CD4-positive, alpha-beta T cell treated with Interleukin-15 for 1 hour (primary cell): ENCODE measurements around the gene FBXO27.
"Not testable (repeated sequence)": the region's sequence is repeated elsewhere in the genome, so short reads cannot be mapped to it uniquely, and the experiment has no call there.

Experiments used
- DNase-seq: peaks from one replicate; pipeline ENCODE4 v3.0.0-alpha.2; 2020

FBXO27 gene

DNA sequence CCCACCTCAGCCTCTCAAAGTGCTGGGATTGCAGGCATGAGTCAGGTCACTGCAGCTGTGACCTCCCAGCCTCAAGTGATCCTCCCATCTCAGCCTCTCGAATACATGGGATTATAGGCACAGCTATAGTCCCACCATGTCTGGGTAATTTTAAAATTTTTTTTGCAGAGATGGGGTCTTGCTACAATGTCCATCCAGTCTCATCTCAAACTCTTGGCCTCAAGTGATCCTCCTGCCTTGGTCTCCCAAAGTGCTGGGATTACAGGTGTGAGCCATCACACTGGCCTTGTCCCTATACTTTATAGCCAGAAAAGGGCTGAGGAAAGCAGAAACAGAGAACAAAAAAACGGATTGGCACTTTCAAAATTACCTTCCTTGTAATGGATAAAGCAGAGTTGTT lies 4.8 kb upstream of the FBXO27 start:
- DNase-seq, result no peak

DNA sequence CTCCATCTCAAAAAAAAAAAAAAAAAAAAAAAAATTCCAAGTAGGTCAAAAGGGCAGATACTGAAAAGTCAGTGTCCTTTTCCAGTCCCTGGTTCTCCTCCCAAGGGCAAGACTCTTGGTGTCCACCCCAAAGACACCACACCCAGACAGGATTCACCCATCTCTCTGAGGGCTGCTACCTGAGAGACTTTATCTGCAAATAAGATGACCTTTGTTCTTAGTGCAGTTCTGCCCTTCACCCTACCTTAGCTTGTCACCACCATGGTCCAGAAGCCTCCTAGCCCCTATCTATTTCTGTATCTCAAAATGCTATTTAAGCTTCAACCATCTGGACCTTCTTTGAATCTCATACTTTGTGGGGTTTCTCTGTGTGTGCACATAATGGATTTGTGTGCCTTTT lies 4.2 kb upstream of the FBXO27 start:
- DNase-seq, result no peak

DNA sequence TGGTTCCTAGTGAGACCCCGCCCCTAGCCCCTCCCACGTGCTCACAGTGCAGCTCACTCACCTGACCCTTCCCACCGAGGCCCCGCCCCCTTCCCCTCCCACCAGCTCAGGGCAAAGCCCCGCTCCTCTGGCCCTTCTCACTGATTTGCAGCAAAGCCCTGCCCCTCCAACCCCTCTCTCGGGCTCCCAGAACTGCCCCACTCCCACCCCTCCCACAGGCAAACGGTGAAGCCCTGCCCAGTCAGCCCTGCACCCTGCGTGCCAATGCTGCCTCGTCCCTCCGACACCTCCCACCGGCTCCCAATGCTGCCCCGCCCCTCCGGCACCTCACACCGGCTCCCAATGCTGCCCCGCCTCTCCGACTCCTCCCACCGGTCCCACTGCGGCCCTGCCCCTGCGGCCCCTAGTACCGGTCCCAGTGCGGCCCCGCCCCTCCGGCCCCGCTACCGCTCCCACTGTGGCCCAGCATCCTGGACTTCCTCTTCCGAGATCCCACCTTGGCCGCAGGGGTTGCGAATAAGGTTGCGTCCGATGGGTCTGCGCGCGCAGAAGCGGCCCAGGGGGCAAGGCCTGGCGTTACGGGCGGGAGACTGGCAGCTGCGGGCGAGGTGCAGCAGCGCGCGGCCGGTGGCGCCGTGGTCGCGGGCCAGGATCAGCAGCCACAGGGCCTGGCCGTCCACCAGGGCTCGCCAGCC lies 834 bp downstream of the FBXO27 start:
- DNase-seq, result peak; percentile 82

DNA sequence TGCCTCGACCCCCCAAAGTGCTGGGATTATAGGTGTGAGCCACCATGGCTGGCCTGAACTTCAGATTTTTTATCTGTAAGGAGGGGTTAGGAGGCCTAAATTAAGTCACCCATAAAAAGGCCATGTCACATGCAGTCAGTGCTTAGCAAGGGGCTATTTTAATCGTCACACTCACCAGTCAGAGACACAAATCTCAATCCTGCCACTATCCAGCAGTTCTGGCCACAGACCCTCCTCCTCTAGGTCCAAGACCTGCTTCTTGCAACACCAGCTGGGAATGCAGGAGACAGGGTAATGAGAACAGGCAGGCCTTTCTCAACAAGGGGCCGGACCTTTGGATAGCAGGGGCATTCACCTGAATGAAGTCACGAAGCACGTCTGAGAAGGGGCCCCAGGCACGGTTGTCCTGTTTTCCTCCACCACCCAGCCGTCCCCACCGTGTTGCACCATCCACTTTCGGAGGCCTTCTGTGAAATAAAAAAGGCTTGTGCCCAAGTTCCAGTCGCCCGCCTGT lies 1.4 kb downstream of the FBXO27 start:
- DNase-seq, result no peak

DNA sequence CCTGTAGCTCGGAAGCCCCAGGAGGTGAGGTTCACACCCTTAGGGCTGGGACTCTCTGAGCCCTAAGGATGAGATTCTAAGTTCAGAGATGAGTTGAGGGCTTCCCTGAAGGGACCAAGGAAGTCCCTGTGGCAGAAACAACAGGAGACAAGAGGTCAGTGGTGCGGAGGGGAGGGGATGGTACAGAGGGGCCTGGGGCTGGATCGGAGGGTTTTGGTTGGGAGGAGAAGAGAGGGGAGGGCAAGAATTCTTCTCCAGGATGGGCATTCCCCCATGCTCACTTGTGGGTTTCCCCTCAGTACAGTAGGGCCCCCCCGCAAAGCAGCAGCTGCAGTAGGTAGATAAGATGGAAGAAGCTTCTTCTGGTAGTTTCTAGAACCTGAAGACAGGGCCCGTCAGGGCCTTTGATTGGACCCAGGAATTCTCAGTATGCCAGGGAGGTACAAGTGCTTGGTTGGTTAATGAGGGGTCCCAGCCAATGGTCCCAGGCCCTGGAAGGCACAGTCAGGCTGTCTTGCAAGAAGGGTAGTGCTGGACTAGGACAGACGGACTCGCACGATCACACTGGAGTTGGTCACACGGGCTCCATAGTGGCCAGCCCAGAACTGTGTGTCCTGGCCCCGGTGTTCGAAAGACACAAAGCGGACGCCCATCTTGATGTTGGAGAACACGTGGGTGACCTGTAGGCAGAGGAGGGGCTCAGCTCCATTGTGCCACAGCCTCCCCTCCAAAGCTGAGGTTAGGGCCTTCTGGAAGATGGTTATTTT lies 7.3 kb downstream of the FBXO27 start:
- no peak for DNase-seq

DNA sequence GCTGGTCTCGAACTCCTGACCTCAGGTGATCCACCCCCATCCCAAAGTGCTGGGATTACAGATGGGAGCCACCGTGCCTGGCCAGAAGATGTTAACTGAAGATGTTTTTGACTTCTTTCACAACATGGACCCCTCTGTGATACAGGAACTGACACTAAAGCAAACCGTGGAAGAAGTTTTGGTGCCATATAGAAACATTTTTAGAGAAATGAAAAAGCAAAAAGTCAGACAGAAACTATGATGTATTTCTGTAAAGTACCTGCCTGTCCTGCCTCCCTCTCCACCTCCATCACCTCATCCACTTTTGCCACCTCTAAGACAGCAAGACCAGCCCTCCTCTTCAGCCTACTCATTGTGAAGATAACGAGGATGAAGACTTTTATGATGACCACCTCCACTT lies 11.3 kb downstream of the FBXO27 start:
- no peak for DNase-seq

DNA sequence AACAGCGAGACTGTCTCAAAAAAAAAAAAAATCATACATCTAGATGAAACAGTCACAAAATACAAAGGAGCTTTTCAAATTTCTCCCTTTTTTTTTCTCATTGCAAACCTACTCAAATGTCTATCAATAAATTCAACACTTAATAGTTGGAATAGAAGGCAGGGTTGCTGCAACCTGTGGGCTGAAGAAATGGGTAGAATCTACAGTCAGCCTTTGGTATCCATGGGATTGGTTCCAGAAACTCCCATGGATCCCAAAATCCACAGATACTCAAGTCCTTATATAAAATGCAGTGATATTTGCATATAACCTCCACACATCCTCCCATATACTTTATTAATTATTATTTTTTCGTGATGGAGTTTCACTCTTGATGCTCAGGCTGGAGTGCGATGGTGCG lies 14.7 kb downstream of the FBXO27 start:
- DNase-seq, result no peak

DNA sequence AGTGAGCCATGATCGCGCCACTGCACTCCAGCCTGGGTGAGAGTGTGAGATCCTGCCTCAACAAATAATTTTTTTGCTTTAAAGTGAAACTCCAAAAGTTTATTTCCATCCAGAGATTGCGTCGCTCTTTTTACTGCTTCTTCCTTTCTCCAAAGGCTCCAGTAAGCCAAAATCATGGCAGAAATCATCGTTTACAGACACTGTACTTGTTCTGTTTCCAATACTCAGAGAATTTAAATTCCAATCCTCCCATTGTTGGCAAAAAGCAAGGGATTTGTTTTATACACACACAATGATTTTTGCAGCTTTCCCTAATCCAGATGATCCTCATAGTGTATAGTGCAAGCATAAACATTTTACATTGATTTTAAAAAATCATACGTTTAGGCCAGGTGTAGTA lies 15.3 kb downstream of the FBXO27 start:
- no peak for DNase-seq

DNA sequence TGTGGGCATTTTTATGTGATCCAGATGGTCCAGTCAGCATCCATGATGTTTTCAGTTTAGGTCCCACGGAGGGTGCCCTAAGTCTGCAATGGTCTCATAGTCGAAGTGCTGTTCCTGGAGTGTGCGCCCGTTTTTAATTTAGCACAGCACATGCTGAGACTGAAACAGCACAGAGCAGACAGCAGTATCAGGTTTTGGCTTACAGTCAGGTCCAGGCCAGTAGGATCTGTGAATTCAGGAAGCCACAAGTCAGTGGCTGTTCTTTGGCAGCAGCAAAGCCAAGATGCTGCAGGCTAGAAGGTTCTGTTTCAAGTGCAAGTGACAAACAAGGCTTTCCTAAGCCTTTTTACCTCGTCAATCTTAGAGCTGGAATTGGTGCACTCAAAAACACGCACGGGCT lies 18.3 kb downstream of the FBXO27 start:
- no peak for DNase-seq

DNA sequence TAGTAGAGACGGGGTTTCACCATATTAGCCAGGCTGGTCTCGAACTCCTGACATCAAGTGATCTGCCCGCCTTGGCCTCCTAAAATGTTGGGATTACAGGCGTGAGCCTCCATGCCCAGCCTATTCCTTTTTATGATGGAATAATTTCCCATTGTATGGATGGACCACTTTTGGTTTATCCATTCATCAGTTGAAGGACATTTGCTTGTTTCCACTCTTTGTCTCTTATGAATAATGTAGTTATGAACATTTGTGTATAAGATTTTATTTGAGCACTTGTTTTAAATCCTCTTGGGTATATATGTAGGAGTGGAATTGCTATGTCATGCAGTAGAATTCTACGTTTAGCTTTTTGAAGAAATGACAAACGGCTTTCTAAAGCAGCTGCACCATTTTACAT lies 23.3 kb downstream of the FBXO27 start:
- DNase-seq, result no peak

DNA sequence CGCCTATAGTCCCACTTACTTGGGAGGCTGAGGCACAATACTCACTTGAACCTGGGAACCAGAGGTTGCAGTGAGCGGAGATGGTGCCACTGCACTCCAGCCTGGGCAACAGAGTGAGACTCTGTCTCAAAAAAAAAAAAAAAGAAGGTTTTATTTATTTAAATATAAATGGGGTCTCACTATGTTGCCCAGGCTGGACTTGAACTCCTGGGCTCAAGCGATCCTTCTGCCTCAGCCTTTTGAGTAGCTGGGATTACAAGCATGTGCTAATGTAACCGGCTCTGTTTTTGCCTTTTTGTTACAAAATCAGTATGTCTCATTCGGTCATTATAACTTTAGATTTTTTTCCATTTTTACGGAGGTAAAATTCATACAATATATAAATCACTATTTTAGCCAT lies 24.2 kb downstream of the FBXO27 start:
- no peak for DNase-seq

DNA sequence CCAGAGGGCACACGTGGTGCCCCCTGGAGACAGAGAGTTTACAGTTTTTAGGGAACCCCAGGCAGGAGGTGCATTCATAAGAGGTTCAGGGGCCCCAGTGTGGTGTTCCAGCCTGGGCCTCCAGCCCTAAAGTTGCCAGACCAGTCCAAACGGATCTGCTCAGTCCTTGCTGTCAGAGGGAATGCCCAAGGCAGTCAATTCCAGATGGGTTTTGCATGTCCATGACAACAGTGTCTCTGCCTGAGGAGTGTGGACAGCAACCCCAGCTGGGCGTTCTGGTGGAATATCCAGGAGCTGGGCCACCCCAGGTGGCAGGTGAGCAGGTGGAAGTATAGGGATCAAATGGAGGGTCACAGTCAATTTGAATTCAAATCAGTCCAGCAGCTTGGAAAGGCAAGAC lies 25.3 kb downstream of the FBXO27 start:
- DNase-seq, result no peak

DNA sequence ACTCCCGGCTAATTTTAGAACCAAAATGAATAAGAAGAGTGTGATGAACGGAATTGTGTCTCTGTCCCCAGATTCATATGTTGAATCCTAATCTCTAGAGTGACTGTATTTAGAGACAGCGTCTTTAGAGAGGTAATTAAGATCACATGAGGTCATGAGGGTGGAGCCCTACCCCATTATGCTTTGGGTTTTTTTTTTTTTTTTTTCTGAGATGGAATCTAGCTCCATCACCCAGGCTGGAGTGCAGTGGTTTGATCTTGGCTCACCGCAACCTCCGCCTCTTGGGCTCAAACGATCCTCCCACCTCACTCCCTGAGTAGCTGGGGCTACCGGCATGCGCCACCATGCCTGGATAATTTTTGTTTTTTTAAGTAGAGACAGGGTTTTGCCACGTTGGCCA lies 27.9 kb downstream of the FBXO27 start:
- no peak for DNase-seq

DNA sequence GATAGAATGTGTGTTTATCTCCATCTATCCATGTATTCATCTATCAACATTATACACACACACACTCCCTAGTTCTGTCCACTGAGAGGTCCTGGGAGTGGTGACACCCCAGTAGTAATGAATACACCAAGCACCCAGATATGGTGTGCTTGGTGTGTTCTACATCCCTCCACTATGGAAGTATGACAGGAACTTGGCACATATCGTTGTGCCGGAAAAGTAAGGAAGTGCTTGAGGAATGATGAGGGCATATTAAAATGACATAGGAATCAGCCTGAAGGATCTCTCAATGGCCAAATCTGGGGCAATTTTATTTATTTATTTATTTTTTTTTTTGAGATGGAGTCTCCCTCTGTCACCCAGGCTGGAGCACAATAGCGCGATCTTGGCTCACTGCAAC lies 28.6 kb downstream of the FBXO27 start:
- no peak for DNase-seq

DNA sequence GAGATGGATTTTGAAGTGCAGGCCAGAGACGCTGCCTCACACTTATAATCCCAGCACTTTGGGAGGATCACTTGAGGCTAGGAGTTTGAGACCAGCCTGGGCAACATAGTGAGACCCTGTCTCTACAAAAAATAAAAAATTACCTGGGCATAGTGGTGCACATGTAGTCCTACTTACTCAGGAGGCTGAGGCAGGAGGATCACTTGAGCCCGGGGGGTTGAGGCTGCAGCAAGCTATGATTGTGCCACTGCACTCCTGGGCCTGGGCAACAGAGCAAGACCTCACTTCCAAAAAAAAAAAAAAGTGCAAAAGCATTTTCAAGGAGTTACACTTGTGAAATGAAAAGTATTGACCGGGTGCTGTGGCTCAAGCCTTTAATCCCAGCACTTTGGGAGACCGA lies 29.2 kb downstream of the FBXO27 start:
- no peak for DNase-seq

DNA sequence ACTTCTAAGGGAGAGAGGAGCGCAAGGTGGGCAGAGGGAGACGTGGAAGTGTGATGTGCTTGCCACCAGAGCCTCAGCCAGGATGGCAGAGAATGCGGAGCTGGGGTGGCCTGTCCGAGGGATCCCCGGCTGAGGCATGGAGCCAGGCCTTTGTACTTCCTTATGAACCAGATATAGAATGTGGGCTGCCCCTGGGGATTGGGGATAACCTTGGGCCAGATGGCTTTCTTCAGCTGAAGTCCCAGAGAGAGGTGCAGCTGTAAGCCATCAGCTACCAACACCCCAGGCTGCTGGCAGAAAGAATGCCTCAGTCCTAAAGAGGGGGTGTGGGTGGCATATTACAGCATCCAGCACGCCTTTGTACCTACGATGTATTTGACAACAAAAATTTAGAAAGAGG lies 31.3 kb downstream of the FBXO27 start:
- no peak for DNase-seq

DNA sequence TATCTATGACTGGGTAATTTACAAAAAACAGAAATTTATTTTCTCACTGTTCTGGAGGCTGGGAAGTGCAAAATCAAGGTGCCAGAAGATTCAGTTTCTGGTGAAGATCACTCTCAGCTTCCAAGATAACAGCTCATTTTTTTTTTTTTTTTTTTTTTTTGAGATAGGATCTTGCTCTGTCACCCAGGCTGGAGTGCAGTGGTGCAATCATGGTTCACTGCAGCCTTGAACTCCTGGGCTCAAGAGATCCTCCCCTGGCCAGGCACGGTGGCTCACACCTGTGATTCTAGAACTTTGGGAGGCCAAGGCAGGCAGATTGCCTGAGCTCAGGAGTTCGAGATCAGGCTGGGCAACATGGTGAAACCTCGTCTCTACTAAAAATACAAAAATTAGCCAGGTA lies 34.8 kb downstream of the FBXO27 start:
- not testable (repeated sequence) for DNase-seq

DNA sequence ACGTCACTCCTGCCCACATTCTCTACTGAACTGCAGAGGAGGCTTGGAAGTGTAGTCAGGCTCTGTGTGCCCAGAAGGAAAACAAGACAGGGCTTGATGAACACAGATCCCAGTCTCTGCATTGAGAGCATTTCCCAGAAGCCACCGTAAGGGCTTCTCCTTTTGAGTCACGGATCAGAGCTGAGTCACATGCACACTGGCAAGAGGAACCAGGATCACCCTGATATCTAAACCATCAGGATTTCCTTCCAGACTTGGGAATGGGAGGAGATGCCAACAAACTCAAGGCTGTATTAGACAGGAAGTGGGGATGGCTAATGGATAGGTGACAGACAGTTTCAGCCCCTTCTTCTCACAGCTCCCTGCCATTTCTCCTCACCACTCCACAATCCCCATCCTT lies 39.1 kb downstream of the FBXO27 start:
- no peak for DNase-seq

DNA sequence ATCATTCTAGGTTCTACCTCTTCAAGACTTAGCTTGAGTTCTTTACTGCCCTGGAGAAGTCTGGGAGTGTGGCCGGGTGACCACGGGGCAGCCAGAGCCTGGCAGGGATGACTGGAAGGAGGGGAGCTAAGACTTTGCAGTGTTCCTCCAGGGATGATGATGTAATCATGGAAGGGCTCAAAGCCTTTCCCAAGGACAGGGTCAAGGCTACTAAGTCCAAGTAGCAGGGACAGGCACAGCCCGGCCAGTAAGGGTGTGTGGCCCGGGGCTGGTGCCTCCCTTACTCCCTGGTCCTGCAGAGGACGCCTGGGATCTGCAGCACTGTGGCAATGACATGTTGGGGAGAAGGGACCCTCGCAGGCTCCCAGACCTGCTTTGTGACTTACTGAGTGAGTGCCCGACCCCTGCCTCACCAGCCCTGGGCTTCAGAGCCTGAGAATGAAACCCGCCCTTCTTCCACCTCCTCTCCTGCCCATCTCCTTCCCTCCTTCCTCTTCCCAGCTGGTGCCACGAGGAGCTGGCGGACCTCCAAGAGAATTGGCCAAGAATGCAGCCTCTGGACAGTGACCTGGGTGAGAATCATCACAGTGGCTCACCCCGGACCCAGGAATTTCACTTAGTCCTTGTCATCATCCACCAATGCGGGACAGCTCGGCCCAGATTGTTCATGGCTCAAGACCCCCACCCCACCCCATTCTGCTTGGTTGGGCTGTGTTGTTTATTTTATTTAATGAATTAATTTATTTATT lies 41.2 kb downstream of the FBXO27 start:
- no peak for DNase-seq

DNA sequence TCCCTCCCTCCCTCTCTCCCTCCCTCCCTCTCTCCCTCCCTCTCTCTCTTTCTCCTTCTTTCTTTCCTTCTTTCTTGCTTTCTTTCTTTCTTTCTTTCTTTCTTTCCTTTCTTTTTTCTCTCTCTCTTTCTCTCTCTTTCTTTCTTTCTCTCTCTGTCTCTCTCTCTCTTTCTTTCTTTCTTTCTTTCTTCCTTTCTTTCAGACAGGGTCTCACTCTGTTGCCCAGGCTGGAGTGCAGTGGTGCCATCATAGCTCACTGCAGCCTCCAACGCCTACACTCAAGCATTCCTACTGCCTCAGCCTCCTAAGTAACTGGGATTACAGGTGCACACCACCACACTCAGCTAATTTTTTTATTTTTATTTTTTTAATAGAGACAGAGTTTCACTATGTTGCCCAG lies 42.7 kb downstream of the FBXO27 start:
- DNase-seq, result not testable (repeated sequence)

DNA sequence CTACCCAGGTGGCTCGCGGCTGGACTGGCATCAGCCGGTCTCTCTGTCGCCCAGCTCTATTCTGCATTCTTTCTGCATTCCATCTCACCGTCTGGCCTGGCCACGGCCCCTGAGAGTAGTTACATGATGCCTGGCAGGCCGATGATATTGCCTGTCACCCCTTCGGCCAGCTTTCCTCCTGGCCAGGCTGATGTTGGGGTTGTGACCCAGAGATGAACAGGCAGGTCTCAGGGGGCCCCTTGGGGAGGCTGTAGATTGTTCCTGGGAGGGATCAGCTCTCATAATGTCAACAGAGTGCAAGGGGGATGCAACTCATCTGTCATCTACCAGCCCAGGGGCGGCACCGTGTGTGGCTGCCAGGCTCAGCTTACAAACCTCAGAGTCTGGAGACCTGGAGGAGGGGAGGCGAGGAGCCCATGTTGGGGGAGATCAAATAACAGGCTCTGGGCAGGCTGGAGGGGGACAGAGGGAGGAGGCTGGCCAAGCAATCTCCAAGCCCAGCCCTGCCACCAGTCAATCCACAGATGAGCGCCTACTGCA lies 43.2 kb downstream of the FBXO27 start:
- no peak for DNase-seq

DNA sequence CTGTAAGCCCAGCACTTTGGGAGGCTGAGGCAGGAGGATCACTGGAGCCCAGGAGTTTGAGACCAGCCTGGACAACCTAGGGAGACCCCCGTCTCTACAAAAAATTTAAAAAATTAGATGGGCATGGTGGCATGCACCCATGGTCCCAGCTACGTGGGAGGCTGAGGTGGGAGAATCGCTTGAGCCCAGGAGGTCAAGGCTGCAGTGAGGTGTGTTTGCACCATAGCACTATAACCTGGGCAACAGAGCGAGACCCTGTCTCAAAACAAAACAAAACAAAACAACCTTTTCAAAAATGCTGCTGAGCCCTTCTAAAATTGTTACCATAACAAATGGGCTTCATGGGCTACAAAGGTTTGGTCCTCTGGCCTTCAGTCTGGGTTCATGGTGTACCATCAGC lies 43.7 kb downstream of the FBXO27 start:
- DNase-seq, result not testable (repeated sequence)

DNA sequence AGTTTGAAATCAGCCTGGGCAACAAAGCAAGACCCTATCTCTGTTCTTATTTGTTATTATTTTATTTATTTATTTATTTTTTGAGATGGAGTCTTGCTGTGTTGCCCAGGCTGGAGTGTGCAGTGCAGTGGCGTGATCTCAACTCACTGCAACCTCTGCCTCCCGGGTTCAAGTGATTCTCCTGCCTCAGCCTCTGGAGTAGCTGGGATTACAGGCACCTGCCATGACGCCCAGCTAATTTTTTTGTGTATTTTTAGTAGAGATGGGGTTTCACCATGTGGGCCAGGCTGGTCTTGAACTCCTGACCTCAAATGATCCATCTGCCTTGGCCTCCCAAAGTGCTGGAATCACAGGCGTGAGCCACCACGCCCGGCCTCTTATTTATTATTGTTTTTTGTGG lies 44.6 kb downstream of the FBXO27 start:
- not testable (repeated sequence) for DNase-seq

DNA sequence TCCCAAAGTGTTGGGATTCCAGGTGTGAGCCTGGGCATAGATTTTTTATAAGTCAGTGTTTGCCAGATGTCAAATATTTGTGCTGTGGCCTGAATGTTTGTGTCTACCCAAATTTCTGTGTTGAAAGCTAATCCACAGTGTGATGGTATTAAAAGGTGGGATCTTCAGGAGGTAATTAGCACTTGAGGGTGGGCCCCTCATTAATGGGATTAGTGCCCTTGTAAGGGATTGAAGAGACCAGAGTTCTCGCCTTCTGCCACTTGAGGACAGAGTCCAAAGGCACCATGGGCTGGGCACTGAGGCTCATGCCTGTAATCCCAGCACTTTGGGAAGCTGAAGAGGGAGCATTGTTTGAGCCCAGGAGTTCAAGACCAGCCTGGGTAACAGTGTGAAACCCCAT lies 47.1 kb downstream of the FBXO27 start:
- DNase-seq, result no peak
